WTC11 (cell line): ENCODE measurements around the gene LIMK1. TPM values are rescaled to one million over a fixed set of nuclear protein-coding genes. Genes with fewer than 3 reads are reported as not detected.
"Not testable (repeated sequence)": the region's sequence is repeated elsewhere in the genome, so short reads cannot be mapped to it uniquely, and the experiment has no call there.

Source experiments
- ATAC-seq: fragments of 200-7000 bp; cut with Tn5 transposase; 2 replicates; pipeline ENCODE4 v1.10.0; 2021; ENCODE audit warnings: mild to moderate bottlenecking, moderate library complexity
- CTCF ChIA-PET: fragments of 300-600 bp; sonication (Branson Sonifier 250); formaldehyde crosslinking; loops from one replicate; lab custom pipeline; 2021; ENCODE audit warnings: antibody characterized with exemption; lab: Charles Lee
- POLR2A ChIA-PET: fragments of 350-600 bp; sonication (Branson Sonifier 250); formaldehyde crosslinking; loops from one replicate; lab custom pipeline; 2021; ENCODE audit warnings: antibody characterized with exemption; lab: Charles Lee
- DNase-seq: peaks from one replicate; pipeline ENCODE4 v3.0.0; 2021; ENCODE audit warnings: low spot score
- H3K27ac Mint-ChIP-seq: 2 replicates; pipeline ENCODE4 v1.8.0; 2021; ENCODE audit warnings: mixed read lengths
- H3K27me3 Mint-ChIP-seq: 2 replicates; pipeline ENCODE4 v1.8.0; 2021; ENCODE audit warnings: low read depth, mild to moderate bottlenecking, moderate library complexity, mixed read lengths
- H3K36me3 Mint-ChIP-seq: 2 replicates; pipeline ENCODE4 v1.8.0; 2021; ENCODE audit warnings: mixed read lengths
- H3K4me1 Mint-ChIP-seq: 2 replicates; pipeline ENCODE4 v1.8.0; 2022; ENCODE audit warnings: mixed read lengths
- H3K4me3 Mint-ChIP-seq: 2 replicates; pipeline ENCODE4 v1.8.0; 2021; ENCODE audit warnings: mild to moderate bottlenecking, moderate library complexity, mixed read lengths
- H3K9me3 Mint-ChIP-seq: 2 replicates; pipeline ENCODE4 v1.8.0; 2021; ENCODE audit warnings: mixed read lengths
- AFF4 ChIP-seq: sonication (generic); formaldehyde crosslinking; IDR thresholded peaks from 2 replicates; pipeline ENCODE4 v1.8.1; 2023; ENCODE audit warnings: mild to moderate bottlenecking, missing genetic modification reagents, borderline replicate concordance
- ATF1 ChIP-seq: sonication (generic); formaldehyde crosslinking; IDR thresholded peaks from 2 replicates; pipeline ENCODE4 v1.8.1; 2023; ENCODE audit warnings: mild to moderate bottlenecking, moderate library complexity, missing genetic modification reagents
- FOXP1 ChIP-seq: sonication (generic); formaldehyde crosslinking; IDR thresholded peaks from 2 replicates; pipeline ENCODE4 v1.8.0; 2022; ENCODE audit warnings: missing genetic modification reagents, mild to moderate bottlenecking, moderate library complexity, borderline replicate concordance
- RELA ChIP-seq: sonication (generic); formaldehyde crosslinking; IDR thresholded peaks from 2 replicates; pipeline ENCODE4 v1.8.1; 2022; ENCODE audit warnings: missing genetic modification reagents, mild to moderate bottlenecking, borderline replicate concordance
- SOX15 ChIP-seq: fragments of 250-450 bp; sonication (Bioruptor Pico); IDR thresholded peaks from 2 replicates; pipeline ENCODE4 v1.9.0; 2021; ENCODE audit warnings: mild to moderate bottlenecking
- SP1 ChIP-seq: sonication (generic); formaldehyde crosslinking; conservative IDR thresholded peaks from 2 replicates; pipeline ENCODE4 v1.8.1; 2022; ENCODE audit warnings: missing genetic modification reagents
- TCF7 ChIP-seq: sonication (generic); formaldehyde crosslinking; IDR thresholded peaks from 2 replicates; pipeline ENCODE4 v1.8.0; 2022; ENCODE audit warnings: mild to moderate bottlenecking, low read depth, missing genetic modification reagents, moderate library complexity
- USF2 ChIP-seq: sonication (generic); formaldehyde crosslinking; IDR thresholded peaks from 2 replicates; pipeline ENCODE4 v1.8.1; 2023; ENCODE audit warnings: mild to moderate bottlenecking, missing genetic modification reagents, moderate library complexity
- ZBTB43 ChIP-seq: sonication (generic); formaldehyde crosslinking; IDR thresholded peaks from 2 replicates; pipeline ENCODE4 v1.8.1; 2023; ENCODE audit warnings: mild to moderate bottlenecking, missing genetic modification reagents
- ZNF416 ChIP-seq: fragments of 250-450 bp; sonication (Bioruptor Pico); IDR thresholded peaks from 2 replicates; pipeline ENCODE4 v1.9.0; 2021; ENCODE audit warnings: mild to moderate bottlenecking, inconsistent platforms
- ZNF423 ChIP-seq: fragments of 250-450 bp; sonication (Bioruptor Pico); IDR thresholded peaks from 2 replicates; pipeline ENCODE4 v2.1.2; 2022; ENCODE audit warnings: mild to moderate bottlenecking, moderate library complexity
- total RNA-seq: library from RNA; stranded (reverse); gene quantifications from 3 replicates; pipeline ENCODE4 v1.2.3, GENCODE V29; 2021
- TF ChIP-seq, protein P1 (sequence below): sonication (generic); formaldehyde crosslinking; IDR thresholded peaks from 2 replicates; pipeline ENCODE4 v1.8.0; 2023; ENCODE audit warnings: missing genetic modification reagents, mild to moderate bottlenecking, borderline replicate concordance
- TF ChIP-seq, protein P2 (sequence below): sonication (generic); formaldehyde crosslinking; conservative IDR thresholded peaks from 2 replicates; pipeline ENCODE4 v1.8.1; 2023; ENCODE audit warnings: mild to moderate bottlenecking, low read depth, missing genetic modification reagents, moderate library complexity

LIMK1 gene
- total RNA-seq, 1 experiment from 2014 or later, result 85.4 TPM

DNA sequence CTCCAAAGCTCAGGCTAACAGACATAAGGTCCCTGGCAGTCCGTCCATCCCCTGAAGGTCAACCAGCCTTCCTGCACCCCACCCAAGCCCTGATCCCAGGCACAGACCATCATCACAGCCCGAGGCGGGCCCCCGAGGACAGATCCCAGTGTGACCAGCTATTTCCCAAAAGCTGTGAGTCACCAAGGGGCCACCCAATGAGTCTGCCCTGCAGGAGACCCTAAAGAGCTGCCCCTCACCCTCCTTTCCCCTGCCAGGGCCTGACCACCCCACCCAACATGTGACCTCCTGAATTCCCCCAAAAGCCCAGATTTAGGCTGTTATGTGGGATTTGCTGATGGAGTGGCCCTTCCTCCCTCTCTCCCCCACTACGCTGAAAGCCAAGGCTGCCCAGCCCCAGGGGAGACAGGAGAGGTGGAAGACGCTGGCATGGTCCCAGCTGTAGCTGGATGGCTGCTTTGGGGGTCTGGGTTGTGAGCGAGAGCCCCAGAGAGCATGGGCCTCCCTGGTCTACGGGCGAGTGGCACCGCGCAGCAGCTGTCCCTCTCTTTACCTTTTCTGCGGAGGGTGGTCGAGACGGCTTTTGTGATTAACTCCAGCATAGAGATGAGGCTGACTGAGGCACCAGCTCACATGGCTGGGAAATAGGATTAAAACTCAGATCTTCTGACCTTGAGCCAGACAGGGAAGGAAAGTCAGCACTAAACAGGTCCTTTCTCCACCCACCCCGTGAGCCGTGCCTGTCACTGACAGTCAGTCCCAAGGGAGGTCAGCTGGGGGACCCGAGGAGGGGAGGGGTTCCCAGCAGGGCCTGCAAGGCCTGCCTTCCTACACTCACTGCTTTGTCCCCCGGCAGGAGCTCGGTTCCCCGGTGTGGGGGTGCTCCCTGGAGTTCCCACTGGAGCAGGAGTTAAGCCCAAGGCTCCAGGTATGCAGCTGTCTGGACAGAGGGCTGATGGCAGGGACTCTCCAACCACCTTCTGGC is 38.9 kb upstream of the LIMK1 start (continued):
- TF ChIP-seq, protein P1, sequence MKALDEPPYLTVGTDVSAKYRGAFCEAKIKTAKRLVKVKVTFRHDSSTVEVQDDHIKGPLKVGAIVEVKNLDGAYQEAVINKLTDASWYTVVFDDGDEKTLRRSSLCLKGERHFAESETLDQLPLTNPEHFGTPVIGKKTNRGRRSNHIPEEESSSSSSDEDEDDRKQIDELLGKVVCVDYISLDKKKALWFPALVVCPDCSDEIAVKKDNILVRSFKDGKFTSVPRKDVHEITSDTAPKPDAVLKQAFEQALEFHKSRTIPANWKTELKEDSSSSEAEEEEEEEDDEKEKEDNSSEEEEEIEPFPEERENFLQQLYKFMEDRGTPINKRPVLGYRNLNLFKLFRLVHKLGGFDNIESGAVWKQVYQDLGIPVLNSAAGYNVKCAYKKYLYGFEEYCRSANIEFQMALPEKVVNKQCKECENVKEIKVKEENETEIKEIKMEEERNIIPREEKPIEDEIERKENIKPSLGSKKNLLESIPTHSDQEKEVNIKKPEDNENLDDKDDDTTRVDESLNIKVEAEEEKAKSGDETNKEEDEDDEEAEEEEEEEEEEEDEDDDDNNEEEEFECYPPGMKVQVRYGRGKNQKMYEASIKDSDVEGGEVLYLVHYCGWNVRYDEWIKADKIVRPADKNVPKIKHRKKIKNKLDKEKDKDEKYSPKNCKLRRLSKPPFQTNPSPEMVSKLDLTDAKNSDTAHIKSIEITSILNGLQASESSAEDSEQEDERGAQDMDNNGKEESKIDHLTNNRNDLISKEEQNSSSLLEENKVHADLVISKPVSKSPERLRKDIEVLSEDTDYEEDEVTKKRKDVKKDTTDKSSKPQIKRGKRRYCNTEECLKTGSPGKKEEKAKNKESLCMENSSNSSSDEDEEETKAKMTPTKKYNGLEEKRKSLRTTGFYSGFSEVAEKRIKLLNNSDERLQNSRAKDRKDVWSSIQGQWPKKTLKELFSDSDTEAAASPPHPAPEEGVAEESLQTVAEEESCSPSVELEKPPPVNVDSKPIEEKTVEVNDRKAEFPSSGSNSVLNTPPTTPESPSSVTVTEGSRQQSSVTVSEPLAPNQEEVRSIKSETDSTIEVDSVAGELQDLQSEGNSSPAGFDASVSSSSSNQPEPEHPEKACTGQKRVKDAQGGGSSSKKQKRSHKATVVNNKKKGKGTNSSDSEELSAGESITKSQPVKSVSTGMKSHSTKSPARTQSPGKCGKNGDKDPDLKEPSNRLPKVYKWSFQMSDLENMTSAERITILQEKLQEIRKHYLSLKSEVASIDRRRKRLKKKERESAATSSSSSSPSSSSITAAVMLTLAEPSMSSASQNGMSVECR (CRISPR knock-in tag), result no peak
- TF ChIP-seq RELA (CRISPR knock-in tag), result no peak
- no peak for TF ChIP-seq TCF7 (CRISPR knock-in tag)
- TF ChIP-seq FOXP1 (CRISPR knock-in tag), result no peak
- TF ChIP-seq ZBTB43 (CRISPR knock-in tag), result no peak
- TF ChIP-seq, protein P2, sequence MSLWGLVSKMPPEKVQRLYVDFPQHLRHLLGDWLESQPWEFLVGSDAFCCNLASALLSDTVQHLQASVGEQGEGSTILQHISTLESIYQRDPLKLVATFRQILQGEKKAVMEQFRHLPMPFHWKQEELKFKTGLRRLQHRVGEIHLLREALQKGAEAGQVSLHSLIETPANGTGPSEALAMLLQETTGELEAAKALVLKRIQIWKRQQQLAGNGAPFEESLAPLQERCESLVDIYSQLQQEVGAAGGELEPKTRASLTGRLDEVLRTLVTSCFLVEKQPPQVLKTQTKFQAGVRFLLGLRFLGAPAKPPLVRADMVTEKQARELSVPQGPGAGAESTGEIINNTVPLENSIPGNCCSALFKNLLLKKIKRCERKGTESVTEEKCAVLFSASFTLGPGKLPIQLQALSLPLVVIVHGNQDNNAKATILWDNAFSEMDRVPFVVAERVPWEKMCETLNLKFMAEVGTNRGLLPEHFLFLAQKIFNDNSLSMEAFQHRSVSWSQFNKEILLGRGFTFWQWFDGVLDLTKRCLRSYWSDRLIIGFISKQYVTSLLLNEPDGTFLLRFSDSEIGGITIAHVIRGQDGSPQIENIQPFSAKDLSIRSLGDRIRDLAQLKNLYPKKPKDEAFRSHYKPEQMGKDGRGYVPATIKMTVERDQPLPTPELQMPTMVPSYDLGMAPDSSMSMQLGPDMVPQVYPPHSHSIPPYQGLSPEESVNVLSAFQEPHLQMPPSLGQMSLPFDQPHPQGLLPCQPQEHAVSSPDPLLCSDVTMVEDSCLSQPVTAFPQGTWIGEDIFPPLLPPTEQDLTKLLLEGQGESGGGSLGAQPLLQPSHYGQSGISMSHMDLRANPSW (CRISPR knock-in tag), result no peak
- no peak for TF ChIP-seq ATF1
- TF ChIP-seq SOX15 (CRISPR knock-in tag), result no peak
- no peak for TF ChIP-seq AFF4 (CRISPR knock-in tag)
- peak; percentile 32 for TF ChIP-seq ZNF423 (CRISPR knock-in tag)
- TF ChIP-seq ZNF416 (CRISPR knock-in tag), result no peak
- peak; percentile 45; the same call in 1 of the 2 replicates for TF ChIP-seq USF2 (CRISPR knock-in tag)
- no peak for TF ChIP-seq SP1

DNA sequence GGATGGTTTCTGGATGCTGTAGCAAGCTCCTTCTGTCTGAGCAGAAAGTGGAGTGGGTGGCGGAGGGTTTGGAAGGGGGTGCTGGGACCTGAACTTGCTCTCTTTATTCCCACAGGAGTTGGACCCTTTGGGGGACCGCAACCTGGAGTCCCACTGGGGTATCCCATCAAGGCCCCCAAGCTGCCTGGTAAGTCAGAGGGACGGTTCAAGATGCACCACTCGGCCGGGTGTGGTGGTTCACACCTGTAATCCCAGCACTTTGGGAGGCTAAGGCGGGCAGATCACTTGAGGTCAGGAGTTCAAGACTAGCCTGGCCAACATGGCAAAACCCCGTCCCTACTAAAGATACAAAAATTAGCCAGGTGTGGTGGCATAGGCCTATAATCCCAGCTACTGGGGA is 37.0 kb upstream of the LIMK1 start:
- H3K9me3 Mint-ChIP-seq, H3K36me3 Mint-ChIP-seq, ATAC-seq, POLR2A ChIA-PET, H3K4me3 Mint-ChIP-seq, DNase-seq, H3K27ac Mint-ChIP-seq, H3K27me3 Mint-ChIP-seq: not testable (repeated sequence)
- peaks cover 37% of the 10 kb centered on the region for H3K4me1 Mint-ChIP-seq
- CTCF ChIA-PET, result interaction anchor here (4.3 to 12.5 kb wide), 2 partner anchors 21 to 160 kb away, joined by 18 to 122 read pairs; partner anchors contain the start of gene ELN
